ENCODE data around the gene ARPC5. TPM values are rescaled to one million over a fixed set of nuclear protein-coding genes. Genes with fewer than 3 reads are reported as not detected.

The ARPC5 gene
- total RNA-seq, 4 donors from 2014 or later = 71.8 to 102 (median 78.7) TPM

DNA sequence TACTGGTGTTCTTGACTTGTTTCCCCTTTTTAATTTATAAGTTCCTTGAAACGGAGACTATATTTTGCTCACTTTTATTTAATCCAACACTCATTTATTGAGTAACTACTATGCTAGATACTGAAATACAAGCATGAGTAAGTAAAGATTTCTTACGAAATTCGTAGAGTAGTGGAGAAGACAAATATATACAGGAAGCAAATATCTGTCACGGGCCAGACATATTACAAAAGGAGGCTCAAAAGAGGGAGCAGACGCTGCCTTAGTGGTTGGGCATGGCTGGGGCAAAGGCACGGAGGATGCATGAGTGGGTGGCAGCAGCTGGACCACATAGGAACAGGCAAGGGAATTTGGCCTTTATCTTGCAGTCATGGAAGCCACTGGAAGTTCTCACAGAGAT lies 52.1 kb downstream of the ARPC5 start:
- H3K9me3 ChIP-seq = no peaks in the 10 kb centered on the region
- no peak overlapping the region for H3K27ac ChIP-seq
- H3K36me3 ChIP-seq = no peaks in the 10 kb centered on the region
- peaks cover 0 to 9% (median 0%) of the 10 kb centered on the region in 4 donors for H3K4me1 ChIP-seq
- no peak for DNase-seq (ENCODE audit: low spot score in 2 of 2)
- TF ChIP-seq, protein P1, sequence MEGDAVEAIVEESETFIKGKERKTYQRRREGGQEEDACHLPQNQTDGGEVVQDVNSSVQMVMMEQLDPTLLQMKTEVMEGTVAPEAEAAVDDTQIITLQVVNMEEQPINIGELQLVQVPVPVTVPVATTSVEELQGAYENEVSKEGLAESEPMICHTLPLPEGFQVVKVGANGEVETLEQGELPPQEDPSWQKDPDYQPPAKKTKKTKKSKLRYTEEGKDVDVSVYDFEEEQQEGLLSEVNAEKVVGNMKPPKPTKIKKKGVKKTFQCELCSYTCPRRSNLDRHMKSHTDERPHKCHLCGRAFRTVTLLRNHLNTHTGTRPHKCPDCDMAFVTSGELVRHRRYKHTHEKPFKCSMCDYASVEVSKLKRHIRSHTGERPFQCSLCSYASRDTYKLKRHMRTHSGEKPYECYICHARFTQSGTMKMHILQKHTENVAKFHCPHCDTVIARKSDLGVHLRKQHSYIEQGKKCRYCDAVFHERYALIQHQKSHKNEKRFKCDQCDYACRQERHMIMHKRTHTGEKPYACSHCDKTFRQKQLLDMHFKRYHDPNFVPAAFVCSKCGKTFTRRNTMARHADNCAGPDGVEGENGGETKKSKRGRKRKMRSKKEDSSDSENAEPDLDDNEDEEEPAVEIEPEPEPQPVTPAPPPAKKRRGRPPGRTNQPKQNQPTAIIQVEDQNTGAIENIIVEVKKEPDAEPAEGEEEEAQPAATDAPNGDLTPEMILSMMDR (IDR thresholded peaks at IDR 0.05) = no peak
- TF ChIP-seq POLR2A (IDR thresholded peaks at IDR 0.05) (no peak), EP300 (IDR thresholded peaks at IDR 0.05) (peak in 1 of 2 donors; percentile 68)
- H3K4me3 ChIP-seq = no peak overlapping the region
- 73 to 78% methylated on average over 6 of the region's 6 CpGs for WGBS, 2 donors
- H3K27me3 ChIP-seq = no peaks in the 10 kb centered on the region

DNA sequence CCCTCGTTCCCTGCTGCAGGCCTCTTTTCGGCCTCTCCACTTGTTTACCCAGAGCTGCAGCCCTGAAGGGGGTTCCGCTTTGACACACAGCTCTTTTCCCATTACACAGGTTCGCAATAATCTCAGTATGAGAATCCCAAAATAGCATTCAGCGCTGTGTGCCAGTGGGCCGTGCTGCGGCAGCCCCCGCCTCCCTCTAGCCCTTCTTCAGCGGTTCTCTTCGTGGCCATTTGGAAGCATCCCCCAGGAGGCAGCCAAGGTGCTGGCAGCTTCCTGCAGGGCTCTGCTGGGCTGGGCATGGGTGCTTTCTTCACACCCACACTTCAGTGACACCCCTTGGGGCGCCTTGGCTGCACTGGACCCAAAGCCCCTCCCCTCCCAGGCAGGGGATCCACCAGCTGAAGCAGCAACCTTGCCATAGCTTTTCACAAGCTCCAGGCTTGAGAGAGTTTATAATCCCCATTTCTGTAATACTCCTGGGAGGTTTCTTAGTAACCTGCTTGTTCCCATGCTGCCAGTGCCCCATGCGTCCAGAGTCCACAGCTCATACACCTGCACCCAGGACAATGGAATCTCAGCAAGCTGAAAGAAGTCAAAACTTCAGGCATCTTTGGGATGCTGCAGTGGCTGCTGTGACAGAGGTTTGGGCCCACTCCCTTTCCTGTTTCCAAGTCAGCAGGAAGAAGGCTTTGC lies 53.4 kb downstream of the ARPC5 start:
- DNase-seq (ENCODE audit: low spot score in 2 of 2) = no peak
- WGBS, 2 donors = 71 to 85% methylated on average over 12 of the region's 12 CpGs
- no peaks in the 10 kb centered on the region for H3K9me3 ChIP-seq
- H3K36me3 ChIP-seq = no peaks in the 10 kb centered on the region
- peaks cover 0 to 13% (median 0%) of the 10 kb centered on the region in 4 donors for H3K4me1 ChIP-seq
- no peak overlapping the region for H3K4me3 ChIP-seq
- H3K27me3 ChIP-seq = no peaks in the 10 kb centered on the region
- TF ChIP-seq EP300 (IDR thresholded peaks at IDR 0.05) (no peak), POLR2A (IDR thresholded peaks at IDR 0.05) (no peak)
- TF ChIP-seq, protein P1 (IDR thresholded peaks at IDR 0.05) = no peak
- peak overlapping the region in 1 of 4 donors; percentile 36 for H3K27ac ChIP-seq

DNA sequence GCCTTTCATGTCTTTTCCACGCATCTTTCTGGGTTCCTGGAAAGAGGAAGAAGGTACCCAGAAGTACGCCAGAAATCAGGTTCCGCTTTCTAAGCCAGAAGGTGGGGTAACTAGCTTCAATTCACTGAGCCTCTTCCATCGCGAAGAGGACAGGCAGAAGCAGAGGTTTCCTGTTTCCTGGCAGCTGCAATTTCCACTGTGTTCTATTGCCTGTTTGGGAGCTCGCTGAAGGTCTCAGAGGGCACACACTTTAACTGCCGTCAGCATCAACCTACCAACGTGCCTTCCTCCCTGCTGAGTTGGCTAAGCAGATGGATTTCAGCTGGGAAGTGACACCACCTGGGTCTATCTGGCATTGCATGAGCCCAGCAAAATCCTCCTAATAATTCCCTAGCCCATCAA lies 55.3 kb downstream of the ARPC5 start:
- TF ChIP-seq POLR2A (IDR thresholded peaks at IDR 0.05) (no peak), EP300 (IDR thresholded peaks at IDR 0.05) (peak in 1 of 2 donors; percentile 51)
- TF ChIP-seq, protein P1 (IDR thresholded peaks at IDR 0.05) = no peak
- Histone ChIP-seq H3K27ac (peak overlapping the region in 1 of 4 donors; percentile 17), H3K27me3 (no peaks in the 10 kb centered on the region), H3K4me3 (no peak overlapping the region), H3K36me3 (no peaks in the 10 kb centered on the region), H3K9me3 (no peaks in the 10 kb centered on the region), H3K4me1 (peaks cover 0 to 14% (median 0%) of the 10 kb centered on the region in 4 donors)
- WGBS, 2 donors = 34 to 40% methylated on average over 8 of the region's 8 CpGs
- DNase-seq (ENCODE audit: low spot score in 2 of 2) = peak in 1 of 2 donors; percentile 14

DNA sequence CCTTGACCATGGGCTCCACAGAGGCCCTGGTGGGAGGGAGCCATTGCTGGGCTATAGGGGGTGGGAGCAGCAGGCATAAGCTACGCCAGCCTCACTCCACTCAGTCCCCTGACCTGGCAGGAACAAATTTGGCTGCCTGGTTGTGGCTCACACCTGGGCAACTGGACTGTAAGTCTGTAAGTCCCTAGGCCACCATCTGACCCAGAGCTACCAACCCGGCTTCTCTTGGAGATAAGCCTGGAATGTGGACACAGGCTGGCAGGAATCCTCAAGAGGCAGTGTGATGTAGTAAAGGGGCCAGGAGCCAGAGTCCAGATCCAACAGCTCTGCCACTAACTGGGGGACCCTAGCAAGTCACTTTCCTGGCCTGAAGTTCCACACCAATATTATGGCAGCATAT lies 56.7 kb downstream of the ARPC5 start:
- 78 to 100% methylated on average over 2 of the region's 2 CpGs for WGBS, 2 donors
- no peak for DNase-seq (ENCODE audit: low spot score in 2 of 2)
- Histone ChIP-seq H3K36me3 (no peaks in the 10 kb centered on the region), H3K4me1 (peaks cover 0 to 14% (median 0%) of the 10 kb centered on the region in 4 donors), H3K27me3 (no peaks in the 10 kb centered on the region), H3K4me3 (no peak overlapping the region), H3K9me3 (no peaks in the 10 kb centered on the region), H3K27ac (peak overlapping the region in 2 of 4 donors; percentile 11 to 36)
- no peak for TF ChIP-seq EP300 (IDR thresholded peaks at IDR 0.05)
- TF ChIP-seq, protein P1 (IDR thresholded peaks at IDR 0.05) = no peak
- TF ChIP-seq POLR2A (IDR thresholded peaks at IDR 0.05) = no peak

DNA sequence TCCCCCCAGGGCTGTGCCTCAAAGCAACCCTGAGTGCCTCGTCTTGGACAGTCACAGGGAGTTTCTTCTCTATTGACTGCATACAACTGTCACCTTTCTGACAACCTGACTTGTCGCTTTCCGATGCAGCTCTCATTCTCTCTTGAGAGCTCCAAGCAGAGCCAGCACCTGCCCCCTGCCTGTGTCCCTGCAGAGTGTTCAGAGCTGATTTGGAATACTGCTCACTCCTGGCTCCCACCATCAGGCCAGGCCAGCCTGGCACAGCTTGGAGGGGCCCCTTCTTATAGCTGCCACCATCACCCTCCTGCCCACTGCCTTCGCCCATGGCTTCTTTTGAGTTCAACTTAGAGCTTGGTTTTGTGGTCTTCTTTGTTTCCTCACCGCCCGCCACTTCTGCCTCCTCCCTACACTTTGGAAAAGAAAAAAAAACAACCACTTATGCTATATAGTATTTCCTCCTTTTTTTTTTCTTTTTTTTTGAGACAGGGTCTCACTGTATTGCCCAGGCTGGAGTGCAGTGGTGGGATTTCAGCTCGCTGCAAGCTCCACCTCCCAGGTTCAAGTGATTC lies 57.6 kb downstream of the ARPC5 start:
- Histone ChIP-seq H3K27me3 (no peaks in the 10 kb centered on the region), H3K27ac (peak overlapping the region in 1 of 4 donors; percentile 36), H3K4me3 (no peak overlapping the region), H3K4me1 (peaks cover 0 to 14% (median 0%) of the 10 kb centered on the region in 4 donors), H3K36me3 (no peaks in the 10 kb centered on the region), H3K9me3 (no peaks in the 10 kb centered on the region)
- DNase-seq (ENCODE audit: low spot score in 2 of 2) = no peak
- TF ChIP-seq, protein P1 (IDR thresholded peaks at IDR 0.05) = no peak
- TF ChIP-seq EP300 (IDR thresholded peaks at IDR 0.05) = no peak
- TF ChIP-seq POLR2A (IDR thresholded peaks at IDR 0.05) = no peak
- WGBS, 2 donors = 82 to 84% methylated on average over 7 of the region's 7 CpGs

Data from tibial nerve (tissue), 4 donors.